HCT116 (cell line): Measurements from ENCODE around the gene RGS7. TPM values are rescaled to one million over a fixed set of nuclear protein-coding genes. Genes with fewer than 3 reads are reported as not detected.
"Not testable (repeated sequence)": the region's sequence is repeated elsewhere in the genome, so short reads cannot be mapped to it uniquely, and the experiment has no call there.

Source experiments
- ATAC-seq: fragments of 200-7000 bp; cut with Tn5 transposase; 2 replicates; pipeline ENCODE4 v1.9.1; 2020; ENCODE audit warnings: mild to moderate bottlenecking, moderate library complexity
- BruUV-seq: library from RNA; stranded (reverse); fragments of 400-500 nt; replicated peaks from 2 replicates; lab custom pipeline; 2021; lab: Mats Ljungman, UMichigan
- CTCF ChIA-PET: fragments of 300-600 bp; sonication (Branson Sonifier 250); formaldehyde crosslinking; loops from one replicate; lab custom pipeline; 2021; ENCODE audit warnings: antibody characterized with exemption; lab: Charles Lee
- POLR2A ChIA-PET: fragments of 300-600, 350-600 bp; sonication (Branson Sonifier 250); formaldehyde crosslinking; loops from one replicate; lab custom pipeline; 2021; ENCODE audit warnings: antibody characterized with exemption; lab: Charles Lee
- RAD21 ChIA-PET, 2 experiments: fragments of 300-600 bp; sonication (Branson Sonifier 250); formaldehyde crosslinking; loops; one replicate each; lab custom pipeline; 2023; ENCODE audit warnings: low total read pairs in 2 of 2; ENCODE audit not compliant: uncharacterized antibody in 2 of 2, unreplicated experiment in 2 of 2, low non-redundant PET in 1 of 2; lab: Charles Lee
- DNase-seq: peaks from one replicate; pipeline ENCODE4 v3.0.0-alpha.2; 2010; ENCODE audit warnings: low read depth, low spot score
- H2AFZ ChIP-seq: fragments of 200-600 bp; shearing (Covaris generic), sonication (generic); 2 replicates; pipeline ENCODE4 v1.6.1; 2017; ENCODE audit warnings: low read depth, mixed run types, mixed read lengths, antibody characterized with exemption, low read length; ENCODE audit not compliant: poor library complexity, severe bottlenecking
- H3K27ac ChIP-seq: 2 replicates; pipeline ENCODE4 v1.5.1; 2012; ENCODE audit warnings: low read depth, low read length
- H3K27me3 ChIP-seq: fragments of 200-600 bp; sonication (generic); 2 replicates; pipeline ENCODE4 v1.6.1; 2016; ENCODE audit warnings: mixed run types, low read length, mixed read lengths; ENCODE audit not compliant: insufficient read depth
- H3K36me3 ChIP-seq, 2 experiments: fragments of 200-500 bp in 1 of 2; fragments of 200-600 bp in 1 of 2; sonication (Bioruptor generic) in 1 of 2; sonication (generic) in 1 of 2; 2 replicates each; pipeline versions ENCODE4 v1.5.1 to v1.6.1; 2014 to 2016; ENCODE audit warnings: low read length in 2 of 2, inconsistent platforms in 1 of 2, mixed read lengths in 1 of 2, mixed run types in 1 of 2; ENCODE audit not compliant: insufficient read depth in 2 of 2, control insufficient read depth in 1 of 2
- H3K4me1 ChIP-seq, 2 experiments: fragments of 200-600 bp in 1 of 2; sonication (generic) in 1 of 2; 2 replicates each; pipeline versions ENCODE4 v1.5.1 to v1.6.1; 2012 to 2017; ENCODE audit warnings: low read length in 2 of 2, inconsistent platforms in 1 of 2, mild to moderate bottlenecking in 1 of 2, mixed read lengths in 1 of 2, mixed run types in 1 of 2, moderate library complexity in 1 of 2; ENCODE audit not compliant: insufficient read depth in 2 of 2, control insufficient read depth in 1 of 2
- H3K4me2 ChIP-seq: fragments of 200-600 bp; sonication (generic); 2 replicates; pipeline ENCODE4 v1.6.1; 2017; ENCODE audit warnings: mixed run types, low read length, mixed read lengths
- H3K4me3 ChIP-seq, 2 experiments: fragments of 200-600 bp in 1 of 2; sonication (generic) in 1 of 2; replicated peaks in 1 of 2; 2 replicates each; pipeline ENCODE4 v1.5.1; 2011 to 2016; ENCODE audit warnings: low read length in 2 of 2, control low read depth in 1 of 2, low read depth in 1 of 2, mild to moderate bottlenecking in 1 of 2, mixed read lengths in 1 of 2, mixed run types in 1 of 2
- H3K79me2 ChIP-seq: fragments of 200-600 bp; sonication (generic); 2 replicates; pipeline ENCODE4 v1.6.1; 2017; ENCODE audit warnings: mild to moderate bottlenecking, mixed run types, low read length, moderate library complexity, mixed read lengths; ENCODE audit not compliant: insufficient read depth
- H3K9ac ChIP-seq: fragments of 200-600 bp; sonication (generic); 2 replicates; pipeline ENCODE4 v1.6.1; 2016; ENCODE audit warnings: low read length, mixed read lengths
- H3K9me2 ChIP-seq: fragments of 200-600 bp; sonication (generic), shearing (Covaris generic); 2 replicates; pipeline ENCODE4 v1.6.1; 2017; ENCODE audit warnings: mixed run types, mild to moderate bottlenecking, moderate library complexity; ENCODE audit not compliant: insufficient read depth
- H3K9me3 ChIP-seq, 2 experiments: fragments of 200-500 bp in 1 of 2; fragments of 200-600 bp in 1 of 2; sonication (Bioruptor generic) in 1 of 2; sonication (generic) in 1 of 2; 2 replicates each; pipeline ENCODE4 v1.6.1; 2014 to 2017; ENCODE audit warnings: low read length in 2 of 2, mixed read lengths in 2 of 2, inconsistent platforms in 1 of 2, low read depth in 1 of 2, mild to moderate bottlenecking in 1 of 2, mixed run types in 1 of 2, moderate library complexity in 1 of 2; ENCODE audit not compliant: control insufficient read depth in 1 of 2, insufficient read depth in 1 of 2
- H4K20me1 ChIP-seq: fragments of 200-600 bp; sonication (generic), shearing (Covaris generic); 2 replicates; pipeline ENCODE4 v1.6.1; 2017; ENCODE audit warnings: mixed run types, mild to moderate bottlenecking, moderate library complexity; ENCODE audit not compliant: insufficient read depth
- CEBPB ChIP-seq: IDR thresholded peaks from 2 replicates; pipeline ENCODE4 v1.6.1; 2012; ENCODE audit warnings: low read depth
- CTCF ChIP-seq, 3 experiments: fragments of 200-600 bp in 1 of 3; sonication (generic) in 1 of 3; IDR thresholded peaks in 2 of 3; conservative IDR thresholded peaks in 1 of 3; 2 replicates each; pipeline ENCODE4 v1.5.1; 2012 to 2017; ENCODE audit warnings: low read depth in 2 of 3, low read length in 2 of 3, antibody characterized with exemption in 1 of 3, borderline replicate concordance in 1 of 3, control low read depth in 1 of 3, mild to moderate bottlenecking in 1 of 3, mixed read lengths in 1 of 3, mixed run types in 1 of 3, moderate library complexity in 1 of 3; ENCODE audit not compliant: insufficient read depth in 1 of 3
- POLR2A ChIP-seq: IDR thresholded peaks from 2 replicates; pipeline ENCODE4 v1.7.0; 2011; ENCODE audit warnings: borderline replicate concordance; ENCODE audit not compliant: insufficient read depth, insufficient read length; ENCODE audit errors: extremely low read depth
- POLR2AphosphoS5 ChIP-seq: IDR thresholded peaks from 2 replicates; pipeline ENCODE4 v1.6.1; 2011; ENCODE audit warnings: mild to moderate bottlenecking, low read depth, low read length, moderate library complexity
- REST ChIP-seq: IDR thresholded peaks from 2 replicates; pipeline ENCODE4 v1.6.1; 2012; ENCODE audit warnings: low read depth
- SRF ChIP-seq: IDR thresholded peaks from 2 replicates; pipeline ENCODE4 v1.6.1; 2012; ENCODE audit warnings: low read depth
- TCF7L2 ChIP-seq: IDR thresholded peaks from 2 replicates; pipeline ENCODE4 v1.7.0; 2011; ENCODE audit warnings: borderline replicate concordance, inconsistent platforms; ENCODE audit not compliant: insufficient read depth, insufficient read length; ENCODE audit errors: extremely low read depth
- ZFX ChIP-seq: fragments of 450-650 bp; IDR thresholded peaks from 2 replicates; pipeline ENCODE4 v1.6.1; 2017
- intact Hi-C: fragments of 100-400 bp; cut with micrococcal nuclease; formaldehyde crosslinking; loops from 2 replicates; pipeline ENCODE4 v1.10.0; 2022
- total RNA-seq: library from RNA; stranded (reverse); gene quantifications from one replicate; pipeline ENCODE4 v1.2.1, GENCODE V29; 2021; ENCODE audit not compliant: unreplicated experiment

The RGS7 gene
- total RNA-seq, 1 experiment from 2014 or later = not detected

GRCh38 chr1:241166625-241167024, 190.4 kb downstream of the RGS7 start:
- H3K9me2 ChIP-seq = no peaks in the 10 kb centered on the region
- H3K36me3 ChIP-seq = no peaks in the 10 kb centered on the region
- ChIA-PET POLR2A (no interaction called here), RAD21 (no interaction called here), CTCF (no interaction called here)
- H3K9ac ChIP-seq = no peak overlapping the region
- no peak overlapping the region for H3K4me2 ChIP-seq
- H4K20me1 ChIP-seq = no peaks in the 10 kb centered on the region
- no peak for TF ChIP-seq TCF7L2
- TF ChIP-seq SRF = no peak
- no peak for TF ChIP-seq POLR2A
- peaks cover 0 to 4% of the 10 kb centered on the region in 2 experiments; a peak in 2 of 4 replicates for H3K9me3 ChIP-seq
- H3K4me1 ChIP-seq = no peaks in the 10 kb centered on the region
- no peaks in the 10 kb centered on the region for H3K79me2 ChIP-seq
- intact Hi-C loops = no loop called here
- H3K27me3 ChIP-seq = no peaks in the 10 kb centered on the region
- H2AFZ ChIP-seq = no peak overlapping the region
- BruUV-seq = no TSS peak
- H3K27ac ChIP-seq = no peak overlapping the region
- no peak for DNase-seq
- ATAC-seq = no peak
- H3K4me3 ChIP-seq = no peak overlapping the region

- H3K27ac ChIP-seq, CTCF ChIA-PET, H3K9me3 ChIP-seq, H3K4me3 ChIP-seq, H3K36me3 ChIP-seq, H2AFZ ChIP-seq, POLR2A ChIA-PET, intact Hi-C loops, H3K9ac ChIP-seq, ATAC-seq, H3K4me2 ChIP-seq, H3K9me2 ChIP-seq, H4K20me1 ChIP-seq, DNase-seq, H3K79me2 ChIP-seq, H3K4me1 ChIP-seq, RAD21 ChIA-PET, H3K27me3 ChIP-seq, BruUV-seq: not testable (repeated sequence)
These were observed 191.7 kb downstream of the RGS7 start for GRCh38 chr1:241165256-241165655.

GRCh38 chr1:241163363-241163762, 193.6 kb downstream of the RGS7 start:
- no peaks in the 10 kb centered on the region for H3K9me2 ChIP-seq
- no peaks in the 10 kb centered on the region for H4K20me1 ChIP-seq
- no peak overlapping the region for H2AFZ ChIP-seq
- ChIA-PET CTCF (no interaction called here), POLR2A (no interaction called here), RAD21 (no interaction called here)
- no peaks in the 10 kb centered on the region for H3K79me2 ChIP-seq
- no peak overlapping the region for H3K4me2 ChIP-seq
- no peak overlapping the region for H3K9ac ChIP-seq
- intact Hi-C loops = no loop called here
- H3K27ac ChIP-seq = no peak overlapping the region
- no TSS peak for BruUV-seq
- H3K27me3 ChIP-seq = no peaks in the 10 kb centered on the region
- H3K36me3 ChIP-seq = no peaks in the 10 kb centered on the region
- ATAC-seq (no peak), DNase-seq (no peak)
- H3K4me1 ChIP-seq = no peaks in the 10 kb centered on the region
- no peak overlapping the region for H3K4me3 ChIP-seq
- H3K9me3 ChIP-seq = peaks cover 0 to 4% of the 10 kb centered on the region in 2 experiments; a peak in 2 of 4 replicates
- no peak for TF ChIP-seq POLR2AphosphoS5
- TF ChIP-seq CEBPB = no peak
- TF ChIP-seq CTCF (IDR thresholded peaks at IDR 0.05 in 2 of 3, conservative IDR thresholded peaks at IDR 0.05 in 1 of 3; ENCODE audit: borderline replicate concordance in 1 of 3, insufficient read depth in 1 of 3, low read depth in 2 of 3, low read length in 2 of 3) = no peak
- no peak for TF ChIP-seq SRF
- no peak for TF ChIP-seq REST
- no peak for TF ChIP-seq ZFX
